ENCODE measurements around the gene CCDC178. TPM values are rescaled to one million over a fixed set of nuclear protein-coding genes. Genes with fewer than 3 reads are reported as not detected.

Gene CCDC178
- total RNA-seq, 2 experiments from 2014 or later, result not detected

- POLR2A ChIA-PET, result no interaction called here
- ATAC-seq (no peak), DNase-seq (no peak)
- no peaks in the 10 kb centered on the region for H3K36me3 Mint-ChIP-seq (ENCODE audit: low read depth)
- H3K27ac Mint-ChIP-seq, result no peak overlapping the region
- TF ChIP-seq CTCF (IDR thresholded peaks at IDR 0.05), result no peak
- CTCF ChIA-PET, result no interaction called here
- no peaks in the 10 kb centered on the region for H3K4me1 Mint-ChIP-seq (ENCODE audit: low read depth)
- H3K9me3 Mint-ChIP-seq, result no peaks in the 10 kb centered on the region
- H3K4me3 Mint-ChIP-seq, result no peak overlapping the region
- no peaks in the 10 kb centered on the region for H3K27me3 Mint-ChIP-seq
- intact Hi-C loops (cut with micrococcal nuclease), result no loop called here
Measured at GRCh38 chr18:33330711-33331110, 109.8 kb downstream of the CCDC178 start.

GRCh38 chr18:33326975-33327374 lies 113.5 kb downstream of the CCDC178 start:
- no peak overlapping the region for H3K4me3 Mint-ChIP-seq
- peaks cover 1% of the 10 kb centered on the region for H3K9me3 Mint-ChIP-seq
- H3K27ac Mint-ChIP-seq, result no peak overlapping the region
- TF ChIP-seq CTCF (IDR thresholded peaks at IDR 0.05), result no peak
- CTCF ChIA-PET, result no interaction called here
- no peaks in the 10 kb centered on the region for H3K27me3 Mint-ChIP-seq
- DNase-seq, result no peak
- POLR2A ChIA-PET, result no interaction called here
- H3K36me3 Mint-ChIP-seq (ENCODE audit: low read depth), result no peaks in the 10 kb centered on the region
- no peak for ATAC-seq
- intact Hi-C loops (cut with micrococcal nuclease), result no loop called here
- H3K4me1 Mint-ChIP-seq (ENCODE audit: low read depth), result no peaks in the 10 kb centered on the region

GRCh38 chr18:33317640-33318039 lies 122.9 kb downstream of the CCDC178 start:
- CTCF ChIA-PET, result no interaction called here
- Mint-ChIP-seq H3K4me1 (ENCODE audit: low read depth) (no peaks in the 10 kb centered on the region), H3K36me3 (ENCODE audit: low read depth) (no peaks in the 10 kb centered on the region), H3K27ac (no peak overlapping the region), H3K9me3 (peaks cover 15% of the 10 kb centered on the region), H3K4me3 (no peak overlapping the region), H3K27me3 (no peaks in the 10 kb centered on the region)
- intact Hi-C loops (cut with micrococcal nuclease), result no loop called here
- TF ChIP-seq CTCF (IDR thresholded peaks at IDR 0.05), result no peak
- POLR2A ChIA-PET, result no interaction called here
- ATAC-seq, result no peak
- DNase-seq, result no peak

- no peaks in the 10 kb centered on the region for H3K4me1 Mint-ChIP-seq (ENCODE audit: low read depth)
- ChIA-PET CTCF (no interaction called here), POLR2A (no interaction called here)
- no peaks in the 10 kb centered on the region for H3K27me3 Mint-ChIP-seq
- H3K9me3 Mint-ChIP-seq, result peaks cover 15% of the 10 kb centered on the region
- TF ChIP-seq CTCF (IDR thresholded peaks at IDR 0.05), result no peak
- no peak for ATAC-seq
- no peak overlapping the region for H3K4me3 Mint-ChIP-seq
- H3K36me3 Mint-ChIP-seq (ENCODE audit: low read depth), result no peaks in the 10 kb centered on the region
- intact Hi-C loops (cut with micrococcal nuclease), result no loop called here
- no peak overlapping the region for H3K27ac Mint-ChIP-seq
- no peak for DNase-seq
Measured at GRCh38 chr18:33316146-33316587, 124.4 kb downstream of the CCDC178 start.

- Mint-ChIP-seq H3K27me3 (no peaks in the 10 kb centered on the region), H3K4me1 (ENCODE audit: low read depth) (no peaks in the 10 kb centered on the region), H3K9me3 (peaks cover 8% of the 10 kb centered on the region), H3K36me3 (ENCODE audit: low read depth) (no peaks in the 10 kb centered on the region), H3K27ac (no peak overlapping the region), H3K4me3 (no peak overlapping the region)
- no peak for TF ChIP-seq CTCF (IDR thresholded peaks at IDR 0.05)
- ATAC-seq (no peak), DNase-seq (no peak)
- CTCF ChIA-PET, result no interaction called here
- POLR2A ChIA-PET, result no interaction called here
- intact Hi-C loops (cut with micrococcal nuclease), result no loop called here
Measured at GRCh38 chr18:33307520-33307919, 133.0 kb downstream of the CCDC178 start.

Data from activated CD8-positive, alpha-beta T cell treated with anti-CD3 and anti-CD28 coated beads for 36 hours (primary cell).